GM19193 (cell line): Measurements from ENCODE around the gene PRDM16.

ENCODE experiments used
- POLR2A ChIP-seq: IDR thresholded peaks from 4 replicates; pipeline ENCODE4 v1.6.1; 2011; ENCODE audit not compliant: insufficient read depth, insufficient read length; ENCODE audit errors: extremely low read depth

Gene PRDM16

DNA sequence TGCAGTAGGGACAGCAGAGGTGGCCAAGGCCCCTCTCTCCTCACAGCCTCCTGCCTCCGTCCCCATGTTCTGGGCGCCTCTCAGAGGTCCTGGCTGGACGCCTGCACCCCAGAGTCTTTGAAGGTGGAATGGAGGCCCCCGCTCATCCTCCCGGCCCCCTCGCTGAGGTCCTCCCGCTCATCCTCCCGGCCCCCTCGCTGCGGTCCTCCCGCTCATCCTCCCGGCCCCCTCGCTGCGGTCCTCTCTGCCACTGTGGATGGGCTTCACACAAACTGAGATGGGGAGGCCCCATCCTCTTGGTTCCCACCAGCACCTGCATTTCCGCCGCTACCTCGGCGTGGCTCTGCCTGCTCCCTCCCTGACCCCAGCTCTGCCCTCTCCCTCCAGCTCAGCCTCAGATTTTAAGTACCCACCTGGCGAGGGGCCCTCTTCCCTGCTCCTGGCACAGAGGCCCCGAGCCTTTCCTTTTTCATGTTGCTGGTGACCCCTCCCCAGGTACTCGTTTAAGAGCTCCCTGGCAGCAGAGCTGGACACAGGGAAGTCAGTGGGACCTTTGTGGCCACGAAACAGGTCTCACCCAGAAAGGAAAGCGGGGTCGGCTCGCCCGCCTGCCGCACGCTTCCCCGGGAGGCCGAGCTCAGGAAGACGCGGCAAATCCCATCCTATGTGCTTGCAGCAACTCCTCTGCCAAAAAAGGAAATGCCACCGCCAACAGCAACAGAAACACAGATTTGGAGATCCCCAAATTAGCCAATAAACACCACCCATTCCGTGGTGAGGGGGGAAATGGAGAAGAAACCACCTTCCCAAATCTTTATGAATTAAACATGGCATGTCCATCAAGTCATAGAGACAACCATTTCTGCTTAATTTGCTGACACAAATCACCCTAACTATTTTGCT lies 143.7 kb downstream of the PRDM16 start:
- no peak for TF ChIP-seq POLR2A

GRCh38 chr1:3213730-3214129 lies 144.7 kb downstream of the PRDM16 start:
- no peak for TF ChIP-seq POLR2A

- no peak for TF ChIP-seq POLR2A
Measured at GRCh38 chr1:3215198-3216014, 146.4 kb downstream of the PRDM16 start.

DNA sequence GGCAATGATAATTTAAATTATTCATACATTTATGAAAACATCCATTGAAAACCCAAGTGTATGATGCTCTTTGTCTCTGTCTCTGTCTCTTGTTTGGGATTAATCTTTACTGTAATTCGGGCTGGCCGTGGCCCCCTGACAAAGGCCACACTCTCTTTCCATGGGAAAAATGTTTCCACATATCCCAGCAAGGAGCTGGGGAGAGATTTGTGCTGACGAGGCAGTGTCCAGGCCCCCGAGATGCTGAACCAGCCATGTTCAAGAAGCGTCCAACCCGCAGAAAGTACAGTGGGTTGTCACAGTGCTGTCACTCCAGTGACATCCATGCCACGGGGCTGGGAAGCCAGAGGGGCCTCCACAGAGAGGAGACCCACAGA lies 147.0 kb downstream of the PRDM16 start:
- no peak for TF ChIP-seq POLR2A

GRCh38 chr1:3217181-3217641 lies 148.2 kb downstream of the PRDM16 start:
- TF ChIP-seq POLR2A, result no peak

DNA sequence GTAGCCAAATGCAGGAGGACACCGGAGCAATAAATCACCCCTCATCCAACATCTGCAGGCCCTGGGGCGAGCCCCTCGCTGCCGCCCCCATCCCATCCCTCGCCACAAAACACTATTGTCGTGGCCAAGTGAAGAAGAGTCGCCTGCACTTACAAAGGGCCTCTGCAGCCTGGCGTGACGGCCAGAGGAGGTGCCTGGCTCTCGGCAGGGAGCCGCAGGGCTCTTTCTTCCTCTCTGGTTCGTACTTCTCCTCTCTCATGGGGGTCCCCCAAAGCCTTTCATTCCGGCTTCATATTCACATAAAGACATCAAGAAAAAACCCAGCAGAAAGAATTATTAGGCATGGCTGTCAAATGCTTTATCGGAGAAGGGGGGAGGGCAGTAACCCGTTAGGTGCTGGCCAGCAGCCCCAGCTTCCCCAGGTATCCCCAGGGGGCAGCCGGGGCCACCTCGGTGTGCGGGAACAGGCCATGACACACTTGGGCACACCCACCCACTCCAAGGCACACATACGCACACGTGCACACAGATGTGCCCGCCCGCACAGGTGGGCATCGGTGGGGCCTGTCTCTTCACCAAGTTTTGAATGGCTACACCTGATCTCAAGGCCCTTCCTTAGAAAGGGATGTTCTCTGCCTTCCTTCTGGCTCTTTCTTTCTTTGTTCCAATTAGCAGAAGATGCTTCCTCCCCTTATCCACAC lies 149.1 kb downstream of the PRDM16 start:
- no peak for TF ChIP-seq POLR2A

GRCh38 chr1:3219005-3219790 lies 150.2 kb downstream of the PRDM16 start:
- TF ChIP-seq POLR2A, result no peak

- no peak for TF ChIP-seq POLR2A
Measured at GRCh38 chr1:3219791-3220467, 150.9 kb downstream of the PRDM16 start.

DNA sequence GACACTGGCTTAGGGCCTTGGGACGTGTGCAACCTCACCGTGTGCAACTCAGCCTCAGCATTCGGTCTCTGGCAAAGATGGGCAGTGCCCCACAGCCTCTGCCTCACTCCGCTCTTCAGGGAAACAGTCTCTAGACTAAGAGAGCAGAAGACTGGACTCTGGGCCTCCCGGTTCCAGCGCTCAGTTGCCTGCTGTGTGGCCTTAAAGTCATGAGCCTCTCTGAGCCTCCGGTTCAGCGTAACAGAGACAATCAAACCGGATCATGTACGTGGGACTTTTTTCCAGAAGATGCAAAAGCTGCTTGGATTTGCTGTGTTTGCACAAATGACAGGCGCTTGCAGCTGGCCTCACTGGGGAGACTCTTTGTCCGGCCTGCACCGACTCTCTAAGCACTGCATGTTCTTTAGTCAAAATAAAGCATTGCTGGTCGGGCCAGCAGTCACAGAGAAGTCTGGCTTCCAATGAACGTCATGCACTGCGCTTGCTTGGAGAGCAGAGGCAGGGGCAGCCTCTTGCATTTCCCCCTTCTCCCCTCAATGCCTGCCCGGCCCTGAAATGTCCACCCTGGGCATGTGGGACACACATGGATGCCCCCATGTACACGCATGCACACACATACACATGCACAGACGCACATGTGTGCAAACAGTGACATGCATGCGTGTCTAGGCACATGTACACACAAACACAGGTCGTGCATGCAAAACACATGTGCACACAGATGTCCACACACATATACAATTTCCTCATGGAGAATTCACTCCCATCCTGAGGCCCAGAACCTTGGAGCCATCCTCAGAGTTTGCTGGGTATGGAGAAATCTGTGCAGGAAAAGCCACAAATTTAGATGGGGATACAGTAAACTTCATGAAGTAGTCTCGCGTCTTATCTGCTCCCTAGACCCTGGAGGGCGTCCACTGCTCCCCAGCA lies 152.4 kb downstream of the PRDM16 start:
- TF ChIP-seq POLR2A, result no peak

- no peak for TF ChIP-seq POLR2A
Measured at GRCh38 chr1:3222042-3222692, 153.2 kb downstream of the PRDM16 start.

DNA sequence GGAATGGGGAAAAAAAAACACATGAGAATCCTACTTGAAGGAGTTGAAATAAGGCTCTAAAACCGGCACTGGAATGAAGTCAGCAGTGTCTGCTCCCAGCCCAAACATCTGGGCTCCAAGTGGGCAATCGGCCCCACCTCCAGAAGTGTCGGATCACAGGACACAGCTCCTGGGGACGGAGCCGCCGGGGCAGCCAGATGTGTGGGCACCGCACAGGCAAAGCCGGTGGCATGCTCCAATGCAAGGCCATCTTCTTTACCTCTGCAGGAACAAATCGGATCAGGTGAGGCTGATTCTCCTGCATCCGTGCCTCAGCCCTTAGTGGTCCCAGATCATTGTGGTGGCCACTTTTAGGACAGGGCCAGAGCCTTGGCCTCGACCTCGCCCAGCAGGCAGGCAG lies 156.7 kb downstream of the PRDM16 start:
- no peak for TF ChIP-seq POLR2A

- no peak for TF ChIP-seq POLR2A
Measured at GRCh38 chr1:3226191-3226590, 157.2 kb downstream of the PRDM16 start.
